ENCODE data around the gene SPRED2.

GRCh38 chr2:65476778-65477177, 44.4 kb upstream of the SPRED2 start:
- TF ChIP-seq CTCF (IDR thresholded peaks at IDR 0.05; ENCODE audit: low read depth, low read length, poor library complexity, severe bottlenecking) (no peak), EZH2phosphoT487 (IDR thresholded peaks at IDR 0.05; ENCODE audit: borderline replicate concordance, low read length) (no peak)
